GM12878 (cell line): Measurements from ENCODE around the gene GLT8D1. TPM values are rescaled to one million over a fixed set of nuclear protein-coding genes. Genes with fewer than 3 reads are reported as not detected.

Experiments used
- ATAC-seq: fragments of 200-7000 bp; cut with Tn5 transposase; 3 replicates; pipeline ENCODE4 v1.9.1; 2020; ENCODE audit warnings: mild to moderate bottlenecking, moderate library complexity
- BruUV-seq: library from RNA; stranded (reverse); fragments of 400-500 nt; replicated peaks from 2 replicates; lab custom pipeline; 2021; lab: Mats Ljungman, UMichigan
- CTCF ChIA-PET: fragments of 300-600 bp; sonication (Branson Sonifier 250); formaldehyde crosslinking; extraction: SDS; loops from one replicate; lab custom pipeline; 2021; ENCODE audit warnings: inconsistent platforms; lab: Yijun Ruan, JAX
- POLR2A ChIA-PET: fragments of 350-600 bp; formaldehyde crosslinking; extraction: SDS; loops from one replicate; lab custom pipeline; 2021; ENCODE audit warnings: inconsistent platforms; lab: Charles Lee
- RAD21 ChIA-PET: fragments of 300-600 bp; sonication (Branson Sonifier 250); formaldehyde crosslinking; loops from one replicate; lab custom pipeline; 2023; ENCODE audit warnings: antibody characterized with exemption; ENCODE audit not compliant: unreplicated experiment; lab: Charles Lee
- SMC1A ChIA-PET: fragments of 300-600 bp; sonication (Branson Sonifier 250); formaldehyde crosslinking; loops from one replicate; lab custom pipeline; 2023; ENCODE audit not compliant: unreplicated experiment, uncharacterized antibody; lab: Charles Lee
- DNase-seq: peaks from one replicate; pipeline ENCODE4 v3.0.0-alpha.2; 2011; ENCODE audit warnings: low read depth, low spot score
- FAIRE-seq: peaks from 3 replicates; lab custom pipeline; 2011; peaks lifted over from hg19 to GRCh38; lab: Jason Lieb, UNC
- H2AFZ ChIP-seq: 2 replicates; pipeline ENCODE4 v1.6.0; 2011; ENCODE audit warnings: low read depth, low read length, control low read depth; ENCODE audit not compliant: control insufficient read depth
- H3K27ac ChIP-seq: 2 replicates; pipeline ENCODE4 v1.5.1; 2011; ENCODE audit warnings: control low read depth; ENCODE audit not compliant: control insufficient read depth, insufficient read depth
- H3K27me3 ChIP-seq, 2 experiments: replicated peaks in 1 of 2; 2 replicates each; pipeline versions ENCODE4 v1.6.0 to v1.6.1; 2011; ENCODE audit warnings: low read length in 1 of 2; ENCODE audit not compliant: control insufficient read depth in 2 of 2, insufficient read depth in 2 of 2
- H3K36me3 ChIP-seq, 2 experiments: 2 replicates each; pipeline ENCODE4 v1.5.1; 2011; ENCODE audit warnings: low read length in 1 of 2; ENCODE audit not compliant: control insufficient read depth in 2 of 2, insufficient read depth in 2 of 2
- H3K4me1 ChIP-seq: 2 replicates; pipeline ENCODE4 v1.6.1; 2011; ENCODE audit warnings: mild to moderate bottlenecking, low read length, moderate library complexity, mixed read lengths; ENCODE audit not compliant: control insufficient read depth, insufficient read depth
- H3K4me2 ChIP-seq: 2 replicates; pipeline ENCODE4 v1.6.0; 2011; ENCODE audit warnings: control low read depth; ENCODE audit not compliant: control insufficient read depth, insufficient read depth
- H3K4me3 ChIP-seq: fragments of 200-600 bp; sonication (generic); 2 replicates; pipeline ENCODE4 v1.5.1; 2016
- H3K79me2 ChIP-seq: 2 replicates; pipeline ENCODE4 v1.6.0; 2011; ENCODE audit warnings: low read length; ENCODE audit not compliant: control insufficient read depth, insufficient read depth
- H3K9ac ChIP-seq: 2 replicates; pipeline ENCODE4 v1.8.0; 2011; ENCODE audit warnings: low read length, control low read depth, mixed read lengths; ENCODE audit not compliant: control insufficient read depth, insufficient read depth
- H3K9me3 ChIP-seq: replicated peaks from 3 replicates; pipeline ENCODE4 v1.5.1; 2011; ENCODE audit warnings: mild to moderate bottlenecking, low read length; ENCODE audit not compliant: control insufficient read depth, insufficient read depth
- H4K20me1 ChIP-seq: 2 replicates; pipeline ENCODE4 v1.6.0; 2011; ENCODE audit not compliant: control insufficient read depth, insufficient read depth
- BHLHE40 ChIP-seq, 2 experiments: fragments of 450-650 bp in 1 of 2; IDR thresholded peaks; 2 replicates each; pipeline ENCODE4 v1.6.1; 2011 to 2017; ENCODE audit warnings: low read depth in 2 of 2, borderline replicate concordance in 1 of 2, improper control_type of control experiment in 1 of 2, low read length in 1 of 2, mild to moderate bottlenecking in 1 of 2
- GATAD2B ChIP-seq: fragments of 450-650 bp; conservative IDR thresholded peaks from 2 replicates; pipeline ENCODE4 v1.6.1; 2017; ENCODE audit warnings: low read depth, mild to moderate bottlenecking, moderate library complexity
- IRF4 ChIP-seq: IDR thresholded peaks from 2 replicates; pipeline ENCODE4 v1.6.1; 2011; ENCODE audit warnings: low read depth, low read length
- KLF5 ChIP-seq: fragments of 450-650 bp; IDR thresholded peaks from 2 replicates; pipeline ENCODE4 v1.6.1; 2014; ENCODE audit warnings: mild to moderate bottlenecking; ENCODE audit not compliant: partially characterized antibody
- MYB ChIP-seq: fragments of 150-350 bp; IDR thresholded peaks from 2 replicates; pipeline ENCODE4 v1.6.1; 2014; ENCODE audit warnings: mild to moderate bottlenecking, low read depth, low read length, borderline replicate concordance
- NFXL1 ChIP-seq: fragments of 450-650 bp; IDR thresholded peaks from 2 replicates; pipeline ENCODE4 v1.6.1; 2017; ENCODE audit warnings: antibody characterized with exemption, mild to moderate bottlenecking, borderline replicate concordance
- NFYA ChIP-seq: IDR thresholded peaks from 2 replicates; pipeline ENCODE4 v1.6.1; 2011; ENCODE audit warnings: low read depth, mild to moderate bottlenecking, low read length, improper control_type of control experiment, borderline replicate concordance
- PAX5 ChIP-seq: IDR thresholded peaks from 2 replicates; pipeline ENCODE4 v1.6.1; 2011; ENCODE audit warnings: low read depth, low read length, borderline replicate concordance
- RFX5 ChIP-seq: IDR thresholded peaks from 2 replicates; pipeline ENCODE4 v1.6.1; 2011; ENCODE audit warnings: low read depth, low read length, improper control_type of control experiment
- SMC3 ChIP-seq: IDR thresholded peaks from 2 replicates; pipeline ENCODE4 v1.6.1; 2011; ENCODE audit warnings: low read length, improper control_type of control experiment, borderline replicate concordance
- ZSCAN29 ChIP-seq: fragments of 450-650 bp; IDR thresholded peaks from 2 replicates; pipeline ENCODE4 v1.6.1; 2017; ENCODE audit warnings: mild to moderate bottlenecking, moderate library complexity
- WGBS: methylation state at CpG from one replicate; pipeline ENCODE4 v1.1.6; 2016; ENCODE audit warnings: low lambda C conversion rate; ENCODE audit not compliant: insufficient replicate concordance, insufficient coverage; ENCODE audit errors: missing lambda C conversion rate; 5-methylcytosine and 5-hydroxymethylcytosine counted together
- in situ Hi-C: fragments of 300-500 bp; cut with MboI; formaldehyde crosslinking; loops from 9 replicates; pipeline ENCODE4 v1.14.3; 2018; ENCODE audit warnings: mixed read lengths
- intact Hi-C: fragments of 100-400 bp; cut with micrococcal nuclease; formaldehyde crosslinking; loops from one replicate; pipeline ENCODE4 v1.14.2; 2022; ENCODE audit not compliant: unreplicated experiment
- polyA plus RNA-seq, 11 experiments: library from polyadenylated mRNA; depleted of rRNA in 4 of 11; unstranded in 6 of 11; stranded (reverse) in 5 of 11; fragments of >200 nt; fragmentation: Nextera tagmentation in 4 of 11; fragmentation: Illumina TruSeq in 1 of 11; extraction: Ambion mirVana in 4 of 11; extraction: Trizol in 1 of 11; gene quantifications; 1 replicate in 1 of 11; 2 replicates in 10 of 11; pipeline versions ENCODE4 v1.2.1 to v1.2.3, GENCODE V29; 2011 to 2016; ENCODE audit warnings: inconsistent platforms in 2 of 11, missing spikeins in 2 of 11, low read depth in 1 of 11
- total RNA-seq, 4 experiments: library from RNA; depleted of rRNA in 3 of 4; stranded (reverse); fragments of >200 nt in 3 of 4; fragmentation: Illumina TruSeq in 1 of 4; extraction: Trizol in 1 of 4; gene quantifications; 2 replicates each; pipeline versions ENCODE4 v1.2.1 to v1.2.3, GENCODE V29; 2013 to 2021
- TF ChIP-seq, protein P1 (sequence below): IDR thresholded peaks from 2 replicates; pipeline ENCODE4 v1.6.1; 2011; ENCODE audit warnings: borderline replicate concordance, low read depth, mild to moderate bottlenecking, moderate library complexity, low read length; ENCODE audit not compliant: insufficient read depth, poor library complexity, severe bottlenecking
- TF ChIP-seq, protein P2 (sequence below): fragments of 450-650 bp; formaldehyde crosslinking; IDR thresholded peaks from 2 replicates; pipeline ENCODE4 v1.4.0; 2020; ENCODE audit warnings: mild to moderate bottlenecking, moderate library complexity

The GLT8D1 gene
- total and polyA plus RNA-seq, 10 of the 15 experiments (the other 5 are each of a cell fraction or from before 2014, with no cell fraction given), result 25.3 to 73.4 (median 48.4) TPM

GRCh38 chr3:52724511-52724910 is 18.9 kb upstream of the GLT8D1 start:
- no peaks in the 10 kb centered on the region for H3K27me3 ChIP-seq
- no peaks in the 10 kb centered on the region for H3K36me3 ChIP-seq
- POLR2A ChIA-PET, result interaction anchor here (0.5 to 1.0 kb wide), 2 partner anchors 12 to 157 kb away, joined by 3 read pairs; no protein-coding TSS in a partner anchor
- no peak overlapping the region for H3K9ac ChIP-seq
- H3K4me3 ChIP-seq, result no peak overlapping the region
- SMC1A ChIA-PET, result interaction anchor here (1.0 to 1.1 kb wide), 2 partner anchors 13 to 28 kb away, joined by 3 read pairs; no protein-coding TSS in a partner anchor
- H2AFZ ChIP-seq, result no peak overlapping the region
- H3K27ac ChIP-seq, result no peak overlapping the region
- no peak overlapping the region for H3K4me2 ChIP-seq
- H3K9me3 ChIP-seq, result peaks cover 3% of the 10 kb centered on the region; the same call in 2 of the 3 replicates
- ATAC-seq (no peak), FAIRE-seq (no peak), DNase-seq (no peak)
- CTCF ChIA-PET, result no interaction called here
- TF ChIP-seq BHLHE40 (IDR thresholded peaks at IDR 0.05; ENCODE audit: borderline replicate concordance in 1 of 2, low read depth in 2 of 2, low read length in 1 of 2), result no peak
- RAD21 ChIA-PET, result no interaction called here
- peaks cover 27% of the 10 kb centered on the region for H3K4me1 ChIP-seq
- H3K79me2 ChIP-seq, result no peaks in the 10 kb centered on the region
- BruUV-seq, result no TSS peak
- WGBS, result 100% methylated on average over 1 of the region's 1 CpG
- intact Hi-C loops (no loop called here), in situ Hi-C loops (no loop called here)
- H4K20me1 ChIP-seq, result no peaks in the 10 kb centered on the region

GRCh38 chr3:52723935-52724334 is 18.3 kb upstream of the GLT8D1 start:
- no peak for DNase-seq
- ChIA-PET SMC1A (interaction anchor here (1.1 kb wide), 1 partner anchor 27 kb away, joined by 3 read pairs; no protein-coding TSS in a partner anchor), CTCF (no interaction called here), POLR2A (no interaction called here), RAD21 (no interaction called here)
- no TSS peak for BruUV-seq
- H3K4me3 ChIP-seq, result no peak overlapping the region
- H3K4me1 ChIP-seq, result peaks cover 27% of the 10 kb centered on the region
- no peaks in the 10 kb centered on the region for H3K27me3 ChIP-seq
- in situ Hi-C loops, result no loop called here
- H4K20me1 ChIP-seq, result no peaks in the 10 kb centered on the region
- intact Hi-C loops, result no loop called here
- 93% methylated on average over 5 of the region's 5 CpGs for WGBS
- no peak for FAIRE-seq
- peaks cover 2% of the 10 kb centered on the region; the same call in 2 of the 3 replicates for H3K9me3 ChIP-seq
- no peaks in the 10 kb centered on the region for H3K79me2 ChIP-seq
- no peak overlapping the region for H3K4me2 ChIP-seq
- no peak overlapping the region for H2AFZ ChIP-seq
- no peak for ATAC-seq
- no peak overlapping the region for H3K27ac ChIP-seq
- no peaks in the 10 kb centered on the region for H3K36me3 ChIP-seq
- H3K9ac ChIP-seq, result no peak overlapping the region
- no peak for TF ChIP-seq MYB
- TF ChIP-seq GATAD2B, result no peak
- TF ChIP-seq, protein P1, sequence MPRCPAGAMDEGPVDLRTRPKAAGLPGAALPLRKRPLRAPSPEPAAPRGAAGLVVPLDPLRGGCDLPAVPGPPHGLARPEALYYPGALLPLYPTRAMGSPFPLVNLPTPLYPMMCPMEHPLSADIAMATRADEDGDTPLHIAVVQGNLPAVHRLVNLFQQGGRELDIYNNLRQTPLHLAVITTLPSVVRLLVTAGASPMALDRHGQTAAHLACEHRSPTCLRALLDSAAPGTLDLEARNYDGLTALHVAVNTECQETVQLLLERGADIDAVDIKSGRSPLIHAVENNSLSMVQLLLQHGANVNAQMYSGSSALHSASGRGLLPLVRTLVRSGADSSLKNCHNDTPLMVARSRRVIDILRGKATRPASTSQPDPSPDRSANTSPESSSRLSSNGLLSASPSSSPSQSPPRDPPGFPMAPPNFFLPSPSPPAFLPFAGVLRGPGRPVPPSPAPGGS, result no peak
- TF ChIP-seq KLF5, result no peak
- TF ChIP-seq NFXL1, result no peak
- TF ChIP-seq ZSCAN29, result no peak
- TF ChIP-seq NFYA, result no peak
- TF ChIP-seq, protein P2, sequence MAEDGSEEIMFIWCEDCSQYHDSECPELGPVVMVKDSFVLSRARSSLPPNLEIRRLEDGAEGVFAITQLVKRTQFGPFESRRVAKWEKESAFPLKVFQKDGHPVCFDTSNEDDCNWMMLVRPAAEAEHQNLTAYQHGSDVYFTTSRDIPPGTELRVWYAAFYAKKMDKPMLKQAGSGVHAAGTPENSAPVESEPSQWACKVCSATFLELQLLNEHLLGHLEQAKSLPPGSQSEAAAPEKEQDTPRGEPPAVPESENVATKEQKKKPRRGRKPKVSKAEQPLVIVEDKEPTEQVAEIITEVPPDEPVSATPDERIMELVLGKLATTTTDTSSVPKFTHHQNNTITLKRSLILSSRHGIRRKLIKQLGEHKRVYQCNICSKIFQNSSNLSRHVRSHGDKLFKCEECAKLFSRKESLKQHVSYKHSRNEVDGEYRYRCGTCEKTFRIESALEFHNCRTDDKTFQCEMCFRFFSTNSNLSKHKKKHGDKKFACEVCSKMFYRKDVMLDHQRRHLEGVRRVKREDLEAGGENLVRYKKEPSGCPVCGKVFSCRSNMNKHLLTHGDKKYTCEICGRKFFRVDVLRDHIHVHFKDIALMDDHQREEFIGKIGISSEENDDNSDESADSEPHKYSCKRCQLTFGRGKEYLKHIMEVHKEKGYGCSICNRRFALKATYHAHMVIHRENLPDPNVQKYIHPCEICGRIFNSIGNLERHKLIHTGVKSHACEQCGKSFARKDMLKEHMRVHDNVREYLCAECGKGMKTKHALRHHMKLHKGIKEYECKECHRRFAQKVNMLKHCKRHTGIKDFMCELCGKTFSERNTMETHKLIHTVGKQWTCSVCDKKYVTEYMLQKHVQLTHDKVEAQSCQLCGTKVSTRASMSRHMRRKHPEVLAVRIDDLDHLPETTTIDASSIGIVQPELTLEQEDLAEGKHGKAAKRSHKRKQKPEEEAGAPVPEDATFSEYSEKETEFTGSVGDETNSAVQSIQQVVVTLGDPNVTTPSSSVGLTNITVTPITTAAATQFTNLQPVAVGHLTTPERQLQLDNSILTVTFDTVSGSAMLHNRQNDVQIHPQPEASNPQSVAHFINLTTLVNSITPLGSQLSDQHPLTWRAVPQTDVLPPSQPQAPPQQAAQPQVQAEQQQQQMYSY (CRISPR knock-in tag), result no peak
- no peak for TF ChIP-seq RFX5
- TF ChIP-seq PAX5, result no peak
- no peak for TF ChIP-seq IRF4
- TF ChIP-seq SMC3, result no peak
